ENCODE results near the gene CDK8.
A peak's percentile ranks its signal among the peaks of the same experiment; 100 is the strongest.
"Not testable (repeated sequence)": the region's sequence is repeated elsewhere in the genome, so short reads cannot be mapped to it uniquely, and the experiment has no call there.

CDK8 gene

GRCh38 chr13:26253787-26254582 lies at the start of gene CDK8:
CDK8 (plus strand) TSS chr13:26254129; CDS start chr13:26254642, 513 bp downstream.
- DNase-seq, result peak; percentile 69 to 83 (median 82)

DNA sequence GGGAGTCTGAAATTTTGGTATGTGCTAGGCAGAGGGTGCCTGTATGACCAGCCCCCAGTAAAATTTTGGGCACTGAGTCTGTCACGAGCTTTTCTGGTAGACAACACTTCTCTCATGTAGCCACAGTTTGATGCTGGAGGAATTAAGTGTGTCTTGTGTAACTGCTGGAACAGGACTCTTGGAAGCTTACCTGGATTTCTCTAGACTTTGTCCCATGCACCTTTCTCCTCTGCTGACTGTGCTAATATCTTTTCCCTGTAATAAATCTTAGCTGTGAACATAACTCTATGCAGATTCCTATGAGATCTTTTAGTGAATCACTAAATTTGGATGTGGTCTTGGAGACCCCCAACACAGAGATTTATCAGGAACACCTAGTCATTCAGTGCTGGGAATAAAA lies 45.6 kb upstream of the CDK8 start:
- no peak for DNase-seq

DNA sequence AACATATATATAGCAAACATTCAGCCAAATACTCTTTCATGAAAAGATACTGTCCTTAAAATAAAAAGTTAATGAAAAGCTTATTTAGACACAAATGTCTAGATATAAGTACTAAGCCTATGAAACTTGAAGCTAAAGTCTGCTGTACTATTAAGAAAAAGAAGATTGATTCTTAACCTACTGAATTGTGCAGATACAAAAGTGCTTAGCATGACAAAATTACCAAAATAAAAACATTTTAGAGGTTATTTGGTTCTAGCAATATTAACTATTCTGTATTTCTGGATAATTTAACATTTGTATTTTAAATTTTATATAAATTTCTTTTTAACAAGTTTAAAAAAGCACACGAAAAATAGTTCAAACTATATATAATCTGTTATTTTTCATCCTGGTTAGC lies 40.6 kb upstream of the CDK8 start:
- no peak for DNase-seq

DNA sequence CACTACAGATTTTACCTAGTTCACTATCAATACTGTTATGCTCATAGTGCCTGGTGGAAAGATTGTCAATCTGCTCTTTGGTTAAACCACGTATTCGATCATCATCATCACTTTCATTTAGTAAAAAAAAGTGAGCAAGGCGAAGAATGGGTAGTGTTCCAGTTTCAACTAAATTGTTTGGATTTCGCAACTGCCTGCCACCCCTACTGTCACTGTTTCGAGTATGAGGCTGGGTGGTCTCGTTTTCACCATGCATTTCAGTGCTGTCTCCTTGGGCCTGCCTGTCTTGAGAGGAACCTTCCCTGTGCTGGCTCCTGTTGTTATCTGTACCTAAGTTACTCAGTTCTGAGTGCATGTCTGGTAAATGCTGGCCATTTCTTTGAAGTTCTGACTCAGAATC lies 39.9 kb upstream of the CDK8 start:
- DNase-seq, result no peak

- DNase-seq, result no peak
Observed at GRCh38 chr13:26216042-26216441, 37.9 kb upstream of the CDK8 start.

GRCh38 chr13:26219726-26220125 lies 34.2 kb upstream of the CDK8 start:
- DNase-seq, result no peak

DNA sequence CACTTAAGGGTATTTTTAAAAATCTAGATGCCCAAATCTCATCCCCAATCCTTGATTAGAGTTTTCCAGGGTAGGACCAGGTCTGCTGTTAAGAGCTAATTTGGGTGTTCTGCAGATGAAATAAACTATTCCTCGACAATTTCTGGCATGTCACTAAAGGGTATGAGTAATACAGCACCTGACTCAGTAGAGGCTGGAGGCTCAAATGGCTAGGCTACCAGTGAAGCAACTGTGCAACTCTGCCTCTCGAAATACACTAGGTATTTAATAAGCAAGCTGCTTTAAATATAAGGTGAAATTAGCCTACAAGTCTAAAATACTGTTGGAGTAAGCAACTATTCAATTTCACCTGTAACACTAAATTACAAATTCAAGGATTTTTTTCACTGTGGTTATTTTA lies 33.4 kb upstream of the CDK8 start:
- DNase-seq, result no peak

DNA sequence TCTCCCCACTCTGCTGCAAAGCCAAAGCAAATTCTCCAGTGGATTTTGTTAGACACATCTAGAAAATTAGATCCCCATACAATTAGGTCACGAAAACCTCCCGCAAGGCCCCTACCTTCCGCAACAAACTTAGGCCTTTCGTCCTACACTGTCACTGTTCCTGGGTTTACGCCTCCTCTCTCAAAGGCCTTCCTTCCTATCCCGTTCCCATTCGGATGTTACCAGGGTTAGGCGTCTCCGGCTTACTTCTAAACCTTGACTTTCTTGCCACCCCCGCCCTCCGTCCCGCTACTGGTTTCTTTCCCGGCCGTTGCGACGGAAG lies 32.6 kb upstream of the CDK8 start:
- no peak for DNase-seq

DNA sequence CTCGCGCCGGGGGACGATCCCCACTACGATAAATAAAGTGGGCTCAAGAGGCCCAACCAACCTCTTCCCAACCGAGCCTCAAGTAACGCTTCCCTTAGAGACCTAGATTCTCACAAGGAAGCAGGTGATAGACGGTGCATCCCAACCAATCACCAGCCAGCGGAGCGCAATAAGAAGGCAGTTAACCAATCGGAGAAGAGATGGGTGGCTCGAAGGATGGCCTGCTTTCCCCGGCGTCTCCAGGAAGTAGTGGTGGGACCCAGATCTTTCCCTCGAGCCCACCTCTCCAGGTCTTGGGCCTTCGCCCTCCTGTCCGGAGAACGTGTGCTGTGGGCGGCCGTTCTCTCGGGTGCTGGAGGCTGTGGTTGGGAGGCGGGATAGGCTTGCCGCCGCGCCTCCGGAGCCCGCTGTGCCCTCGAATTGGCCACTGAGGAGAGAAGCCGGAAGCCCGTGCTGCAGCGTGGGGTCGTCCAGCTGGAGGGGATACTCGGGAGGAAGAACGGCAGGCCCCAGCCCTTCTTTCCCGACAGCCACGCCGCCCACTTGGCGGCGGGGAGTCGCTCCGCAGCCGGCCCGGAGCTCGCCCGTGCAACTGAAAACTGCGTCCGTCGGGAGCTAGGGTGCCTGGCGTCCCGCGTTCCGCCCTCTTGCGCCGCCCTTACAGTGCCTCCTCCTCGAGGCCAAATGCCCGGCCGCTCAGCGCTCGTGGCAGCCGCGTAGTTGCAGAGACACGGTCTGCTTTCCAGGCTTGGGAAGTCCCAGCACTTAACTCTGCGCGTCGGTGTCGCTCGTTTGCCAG lies 32.0 kb upstream of the CDK8 start, which contains the start of gene RNF6:
RNF6 (minus strand) TSS at position 594 of the 799 bp plus-strand sequence. CDS start 2,665 bp downstream, outside the sequence.
- peak; percentile 55 to 71 (median 65) for DNase-seq

GRCh38 chr13:26222520-26223046 lies 31.3 kb upstream of the CDK8 start:
- DNase-seq, result no peak

GRCh38 chr13:26225896-26226617 lies 27.9 kb upstream of the CDK8 start:
- no peak for DNase-seq

- no peak for DNase-seq
Observed at GRCh38 chr13:26227166-26227971, 26.6 kb upstream of the CDK8 start.

DNA sequence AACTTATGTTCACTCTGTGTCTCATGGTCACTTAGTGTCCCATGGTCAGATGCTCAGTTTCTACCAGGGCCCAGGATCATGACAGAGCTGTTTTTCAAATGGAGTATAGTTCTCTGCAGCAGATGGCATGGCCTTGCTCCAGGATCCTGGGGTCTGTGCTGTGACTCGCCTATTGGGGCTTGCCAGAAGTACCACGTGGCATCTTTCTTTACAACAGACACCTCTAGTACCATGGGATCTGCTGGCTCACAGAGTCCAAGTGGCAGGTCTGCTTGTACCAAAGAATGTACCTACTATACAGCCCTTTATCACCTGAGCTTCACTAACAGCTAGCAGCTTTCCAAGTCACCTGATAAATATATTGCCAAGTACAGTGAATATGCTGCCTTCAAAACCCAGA lies 25.8 kb upstream of the CDK8 start:
- no peak for DNase-seq

DNA sequence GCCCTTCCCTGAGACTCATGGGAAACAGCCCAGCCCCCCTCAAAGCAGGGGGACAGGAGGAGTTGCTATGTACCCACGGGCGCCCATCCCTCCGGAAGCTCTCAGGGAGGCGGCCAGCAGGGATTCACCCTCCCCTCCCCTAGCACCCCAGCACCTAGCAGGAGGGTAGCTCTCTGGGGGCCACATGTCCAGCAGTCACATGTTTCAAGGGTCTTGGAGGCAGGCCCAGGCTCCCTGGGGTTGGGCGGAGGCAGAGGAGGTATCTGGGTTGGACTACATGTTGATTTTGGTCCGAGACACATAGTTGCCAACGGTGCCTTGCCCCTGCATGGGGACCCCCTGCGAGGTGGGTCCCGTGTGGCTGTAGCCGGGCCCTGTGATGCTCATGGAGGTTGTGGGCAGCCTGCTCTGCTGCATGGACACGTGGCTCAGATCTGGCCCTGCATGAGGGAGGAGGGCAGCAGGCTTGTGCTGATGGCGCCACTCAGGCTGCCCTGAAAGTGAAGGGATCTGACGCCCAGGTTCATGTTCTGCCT lies 24.8 kb upstream of the CDK8 start:
- DNase-seq, result no peak

DNA sequence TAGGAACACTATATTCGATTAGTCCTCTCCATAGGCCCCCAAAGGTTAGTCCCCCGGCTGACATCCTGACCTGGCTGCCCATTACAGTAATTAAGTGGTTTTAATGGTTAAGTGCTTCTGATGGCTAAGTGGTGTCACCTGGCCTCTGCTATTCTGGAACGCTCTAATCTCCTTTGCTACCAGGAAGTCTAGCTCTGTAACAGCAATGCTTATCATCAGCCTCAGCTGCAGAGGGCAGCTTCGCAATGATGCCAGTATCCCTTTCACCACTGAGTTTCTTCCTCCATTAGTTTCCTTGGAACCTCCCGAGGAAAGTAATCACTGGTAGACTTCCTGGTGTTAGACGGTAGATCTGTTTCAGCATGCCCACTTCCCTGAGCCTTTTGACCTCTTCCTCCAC lies 23.2 kb upstream of the CDK8 start:
- no peak for DNase-seq

GRCh38 chr13:26236296-26236695 lies 17.6 kb upstream of the CDK8 start:
- DNase-seq, result no peak

- no peak for DNase-seq
Observed at GRCh38 chr13:26246154-26246553, 7.8 kb upstream of the CDK8 start.

- no peak for DNase-seq
Observed at GRCh38 chr13:26247011-26247410, 6.9 kb upstream of the CDK8 start.

DNA sequence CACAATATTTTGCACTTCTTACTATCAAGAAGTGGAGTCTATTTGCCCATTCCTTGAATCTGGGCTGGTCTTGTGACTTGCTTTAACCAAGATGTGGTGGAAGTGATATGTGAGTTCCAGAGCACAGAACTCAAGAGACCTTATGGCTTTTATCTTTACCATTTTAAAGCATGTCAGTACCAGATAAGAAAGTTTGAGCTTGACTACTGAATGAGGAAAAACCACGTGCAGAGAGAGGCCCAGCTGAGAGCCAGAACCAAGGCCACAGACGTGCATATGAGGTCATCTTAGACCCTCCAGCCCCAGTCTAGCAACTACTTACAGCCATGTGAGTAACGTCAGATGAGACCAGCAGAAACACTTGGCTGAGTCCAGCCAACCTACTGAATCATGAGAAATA lies 6.3 kb upstream of the CDK8 start:
- no peak for DNase-seq

GRCh38 chr13:26249551-26249950 lies 4.4 kb upstream of the CDK8 start:
- DNase-seq, result no peak

- not testable (repeated sequence) for DNase-seq
Observed at GRCh38 chr13:26252006-26252405, 1.9 kb upstream of the CDK8 start.

- no peak for DNase-seq
Observed at GRCh38 chr13:26253262-26253786, 605 bp upstream of the CDK8 start.
